Middle frontal gyrus (tissue), 1 donor: Measurements from ENCODE around the gene B4GALT5.
"Not testable (repeated sequence)": the region's sequence is repeated elsewhere in the genome, so short reads cannot be mapped to it uniquely, and the experiment has no call there.

ENCODE experiments used
- DNase-seq: peaks from one replicate; pipeline ENCODE4 v3.0.0-alpha.2; 2015; ENCODE audit warnings: low spot score; ENCODE audit errors: extremely low spot score

The B4GALT5 gene

GRCh38 chr20:49680484-49680883 lies 33.2 kb downstream of the B4GALT5 start:
- no peak for DNase-seq

DNA sequence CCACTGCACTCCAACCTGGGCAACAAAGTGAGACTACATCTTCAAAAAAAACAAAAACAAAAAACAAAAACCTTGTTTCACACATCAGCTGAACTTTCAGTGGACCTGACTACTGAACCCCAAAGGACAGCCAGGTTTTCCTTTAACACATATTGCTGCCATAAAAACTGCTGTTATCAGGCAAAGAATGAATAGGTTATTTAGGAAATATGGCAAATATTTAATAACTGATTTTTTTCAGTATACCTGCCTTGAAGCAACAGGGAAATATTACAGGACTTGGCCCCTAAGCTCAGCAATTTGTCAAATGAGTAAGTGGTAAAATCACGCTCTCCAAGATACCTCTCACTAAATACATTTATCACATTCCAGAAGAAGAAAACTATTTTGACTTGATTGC lies 34.0 kb downstream of the B4GALT5 start:
- DNase-seq, result no peak

GRCh38 chr20:49677777-49678758 lies 35.6 kb downstream of the B4GALT5 start:
- DNase-seq, result no peak

DNA sequence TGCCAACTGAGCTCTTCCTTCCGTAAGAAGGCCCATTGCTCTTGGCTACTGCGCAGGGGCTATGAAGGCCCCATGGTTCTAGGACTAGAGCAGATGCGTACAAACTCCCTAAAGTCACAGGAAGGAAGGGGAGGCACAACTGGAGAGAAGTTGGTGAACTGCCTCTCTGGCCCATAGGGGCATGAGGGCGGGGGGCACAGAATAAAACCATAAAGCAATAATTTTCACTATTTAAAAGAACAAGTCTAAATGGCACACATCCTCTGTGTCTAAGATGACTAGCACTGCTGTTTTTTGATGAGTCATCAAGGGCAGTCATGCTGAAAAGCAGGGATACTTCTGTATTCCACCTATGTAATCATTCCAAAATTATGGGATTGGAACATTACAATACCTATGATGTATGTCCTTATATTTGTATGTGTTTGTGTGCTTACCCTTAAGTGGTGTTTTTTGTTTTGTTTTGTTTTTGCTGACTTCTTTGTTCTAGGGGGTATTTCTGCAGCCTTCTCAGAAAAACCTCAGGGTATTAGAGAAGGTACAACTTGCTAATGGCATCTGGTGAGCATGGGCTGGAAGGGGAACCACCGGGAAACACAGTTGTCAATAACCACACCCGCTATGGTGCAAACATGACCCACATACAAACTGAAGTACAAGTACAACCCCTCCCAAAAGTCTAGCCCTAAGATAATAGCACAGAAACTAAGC lies 36.9 kb downstream of the B4GALT5 start:
- DNase-seq, result no peak

DNA sequence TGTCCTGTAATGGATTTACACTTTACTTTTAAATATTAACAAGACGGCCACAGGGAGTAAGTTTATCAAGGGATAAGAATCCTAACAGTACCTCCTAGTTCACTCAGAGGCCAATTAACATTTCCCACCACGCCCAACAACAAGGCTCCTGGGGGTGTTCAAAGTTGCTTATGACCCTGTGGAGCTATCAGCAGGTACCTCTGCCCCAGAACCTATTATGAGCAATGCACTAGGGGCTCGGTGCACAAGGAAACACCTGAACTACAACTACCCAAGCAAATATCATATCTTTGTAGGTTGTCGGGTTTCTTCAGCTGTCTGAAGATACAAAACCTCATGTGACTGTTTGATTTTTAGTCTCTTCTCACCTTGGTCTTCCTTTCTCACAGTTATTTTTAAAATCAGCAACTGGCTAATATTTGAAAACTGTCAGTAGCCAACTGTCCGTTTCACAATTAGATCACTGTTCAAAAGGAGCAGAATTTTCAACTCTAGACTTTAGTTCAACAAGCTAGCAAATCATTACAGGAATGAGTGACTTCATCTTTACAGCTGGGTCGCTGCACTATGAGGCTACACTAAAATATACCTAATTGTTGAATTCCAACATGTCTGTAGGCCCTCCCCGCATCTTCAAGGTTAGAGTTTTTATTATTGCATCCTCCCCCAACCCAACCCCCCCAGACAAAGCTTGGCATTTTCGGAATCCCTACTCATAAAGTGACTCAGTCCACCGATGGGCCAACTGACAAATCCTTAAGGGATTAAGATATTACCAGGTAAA lies 38.1 kb downstream of the B4GALT5 start:
- DNase-seq, result no peak

- no peak for DNase-seq
Measured at GRCh38 chr20:49674383-49675352, 39.0 kb downstream of the B4GALT5 start.

- no peak for DNase-seq
Measured at GRCh38 chr20:49672096-49672664, 41.5 kb downstream of the B4GALT5 start.

GRCh38 chr20:49671433-49671832 lies 42.2 kb downstream of the B4GALT5 start:
- no peak for DNase-seq

DNA sequence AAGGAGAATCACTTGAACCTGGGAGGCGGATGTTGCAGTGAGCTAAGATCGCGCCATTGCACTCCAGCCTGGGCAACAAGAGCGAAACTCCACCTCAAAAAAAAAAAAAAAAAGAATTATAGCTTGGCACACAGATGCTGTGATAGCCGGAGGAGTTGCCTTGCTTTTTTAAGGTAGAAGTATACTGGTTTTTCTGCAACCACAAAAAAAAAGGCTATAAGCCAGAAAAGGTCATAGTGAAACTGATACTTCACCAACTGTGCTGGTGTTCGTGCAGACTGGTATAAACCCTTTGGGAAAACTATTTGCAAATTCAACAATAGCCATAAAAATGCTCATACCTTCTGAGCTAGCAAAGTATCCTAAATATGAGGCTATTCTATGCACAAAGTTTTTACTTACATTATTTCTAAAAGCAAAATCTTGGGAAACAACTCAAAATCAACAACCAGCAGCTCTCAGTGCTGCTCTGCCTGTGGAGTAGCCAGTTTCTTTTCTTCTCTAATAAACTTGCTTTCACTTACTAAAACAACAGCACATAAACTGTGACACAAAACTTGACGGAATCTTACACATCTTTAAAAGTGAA lies 44.0 kb downstream of the B4GALT5 start:
- no peak for DNase-seq

GRCh38 chr20:49668878-49669195 lies 44.8 kb downstream of the B4GALT5 start:
- DNase-seq, result not testable (repeated sequence)

DNA sequence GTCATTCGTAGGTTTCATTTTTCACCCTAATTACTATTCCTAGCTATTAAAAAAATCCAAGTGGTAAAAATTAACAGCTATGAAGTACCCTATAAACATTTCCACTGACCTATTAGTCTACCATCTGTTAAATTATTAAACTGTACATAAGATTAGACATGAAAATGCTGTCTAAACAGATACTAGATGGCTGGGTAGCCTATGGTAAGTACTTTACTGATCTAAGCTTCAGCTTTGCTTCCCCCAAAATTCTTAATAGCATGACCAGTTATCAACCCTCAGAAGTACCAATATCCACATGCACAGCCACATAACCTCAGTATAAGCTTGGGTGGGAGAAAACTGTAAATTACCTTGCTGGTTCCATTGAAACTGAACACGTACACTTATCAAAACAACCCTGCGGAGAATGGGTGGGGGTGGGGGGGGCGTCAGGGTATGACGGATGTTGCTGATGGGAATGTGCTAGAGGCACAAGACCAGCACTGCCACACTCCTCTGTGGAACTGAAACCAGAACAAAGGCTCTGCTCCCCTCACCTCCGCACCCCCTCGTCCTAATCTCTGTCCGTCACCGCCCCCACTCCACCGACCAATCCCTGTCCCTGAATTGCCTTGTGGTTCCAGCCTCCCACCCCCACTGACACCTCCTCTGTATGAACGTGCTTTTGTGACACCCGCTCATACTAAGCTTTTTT lies 45.3 kb downstream of the B4GALT5 start:
- no peak for DNase-seq

GRCh38 chr20:49666911-49667310 lies 46.8 kb downstream of the B4GALT5 start:
- DNase-seq, result no peak

- no peak for DNase-seq
Measured at GRCh38 chr20:49665796-49666195, 47.9 kb downstream of the B4GALT5 start.

GRCh38 chr20:49664612-49665313 lies 48.9 kb downstream of the B4GALT5 start:
- no peak for DNase-seq

- no peak for DNase-seq
Measured at GRCh38 chr20:49663112-49663511, 50.6 kb downstream of the B4GALT5 start.

- DNase-seq, result no peak
Measured at GRCh38 chr20:49661560-49662329, 51.9 kb downstream of the B4GALT5 start.

DNA sequence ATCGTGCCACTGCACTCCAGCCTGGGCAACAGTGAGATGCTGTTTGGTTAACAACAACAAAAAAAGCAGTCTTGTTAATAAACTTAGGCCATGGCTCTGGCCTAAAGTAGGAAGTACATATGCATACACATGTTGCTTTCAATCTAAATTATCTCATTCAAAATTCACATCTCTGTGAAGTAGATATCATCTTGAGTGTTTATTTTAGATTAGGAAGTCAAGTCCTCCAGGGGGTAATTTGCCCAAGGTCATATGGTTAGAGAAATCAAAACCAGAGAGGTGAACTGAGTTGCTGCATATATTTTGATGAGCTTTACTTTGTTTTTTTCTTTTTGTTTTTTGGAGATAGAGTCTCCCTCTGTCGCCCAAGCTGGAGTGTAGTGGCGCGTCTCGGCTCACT lies 52.8 kb downstream of the B4GALT5 start:
- DNase-seq, result no peak

GRCh38 chr20:49659056-49659455 lies 54.6 kb downstream of the B4GALT5 start:
- DNase-seq, result no peak
